CD4-positive, alpha-beta T cell treated with Interleukin-17A for 4 hours (primary cell): Measurements from ENCODE around the gene STARD13.

ENCODE experiments used
- DNase-seq: peaks from one replicate; pipeline ENCODE4 v3.0.0-alpha.2; 2020; ENCODE audit warnings: mixed read lengths

Gene STARD13

GRCh38 chr13:33107361-33107760, 178.2 kb downstream of the STARD13 start:
- DNase-seq = no peak

- DNase-seq = no peak
Measured at GRCh38 chr13:33106656-33107360, 178.7 kb downstream of the STARD13 start.

- no peak for DNase-seq
Measured at GRCh38 chr13:33105387-33106005, 180.1 kb downstream of the STARD13 start.

- no peak for DNase-seq
Measured at GRCh38 chr13:33103457-33103856, 182.1 kb downstream of the STARD13 start.

- DNase-seq = no peak
Measured at GRCh38 chr13:33101835-33102234, 183.7 kb downstream of the STARD13 start.

- DNase-seq = no peak
Measured at GRCh38 chr13:33100886-33101285, 184.7 kb downstream of the STARD13 start.

GRCh38 chr13:33099860-33100259, 185.7 kb downstream of the STARD13 start:
- no peak for DNase-seq

- no peak for DNase-seq
Measured at GRCh38 chr13:33096886-33097605, 188.5 kb downstream of the STARD13 start.

- no peak for DNase-seq
Measured at GRCh38 chr13:33092073-33092987, 193.2 kb downstream of the STARD13 start.

GRCh38 chr13:33091415-33091774, 194.2 kb downstream of the STARD13 start:
- DNase-seq = no peak

GRCh38 chr13:33090755-33091414, 194.7 kb downstream of the STARD13 start:
- DNase-seq = no peak

- DNase-seq = no peak
Measured at GRCh38 chr13:33089311-33089710, 196.2 kb downstream of the STARD13 start.

GRCh38 chr13:33087790-33088189, 197.8 kb downstream of the STARD13 start:
- no peak for DNase-seq

- DNase-seq = no peak
Measured at GRCh38 chr13:33087091-33087490, 198.5 kb downstream of the STARD13 start.

GRCh38 chr13:33083054-33083453, 202.5 kb downstream of the STARD13 start:
- DNase-seq = no peak

GRCh38 chr13:33081666-33082065, 203.9 kb downstream of the STARD13 start:
- DNase-seq = no peak

- no peak for DNase-seq
Measured at GRCh38 chr13:33080972-33081590, 204.5 kb downstream of the STARD13 start.

GRCh38 chr13:33079960-33080359, 205.6 kb downstream of the STARD13 start:
- DNase-seq = no peak

- no peak for DNase-seq
Measured at GRCh38 chr13:33078263-33078662, 207.3 kb downstream of the STARD13 start.

GRCh38 chr13:33076001-33076992, 209.3 kb downstream of the STARD13 start:
- DNase-seq = no peak

- no peak for DNase-seq
Measured at GRCh38 chr13:33073338-33073737, 212.2 kb downstream of the STARD13 start.
